ENCODE results near the gene COL4A2.

The COL4A2 gene

GRCh38 chr13:110403315-110403714, 96.2 kb downstream of the COL4A2 start:
- Histone ChIP-seq H3K4me1 (ENCODE audit: control insufficient read depth, insufficient read depth, low read length) (no peaks in the 10 kb centered on the region), H3K4me3 (ENCODE audit: low read depth, low read length) (no peak overlapping the region), H3K9me3 (ENCODE audit: control insufficient read depth, insufficient read depth, low read depth, low read length) (no peaks in the 10 kb centered on the region), H3K27ac (ENCODE audit: extremely low read depth, low read depth, low read length) (no peak overlapping the region), H3K36me3 (ENCODE audit: control insufficient read depth in 2 of 2, insufficient read depth in 1 of 2, low read length in 2 of 2) (no peaks in the 10 kb centered on the region)
- CTCF ChIA-PET = interaction anchor here (0.6 to 1.2 kb wide), 2 partner anchors 8 to 9 kb away, joined by 3 to 4 read pairs; no protein-coding TSS in a partner anchor
- POLR2A ChIA-PET = no interaction called here
- no peak for TF ChIP-seq ZNF24 (tag by site-specific recombination; IDR thresholded peaks at IDR 0.05)
- no peak for TF ChIP-seq ZNF335 (tag by site-specific recombination; conservative IDR thresholded peaks at IDR 0.05)
- no peak for TF ChIP-seq ZNF830 (tag by site-specific recombination; IDR thresholded peaks at IDR 0.05; ENCODE audit: low read depth)
- no peak for TF ChIP-seq ZNF660 (tag by site-specific recombination; IDR thresholded peaks at IDR 0.05)
- TF ChIP-seq, protein P1, sequence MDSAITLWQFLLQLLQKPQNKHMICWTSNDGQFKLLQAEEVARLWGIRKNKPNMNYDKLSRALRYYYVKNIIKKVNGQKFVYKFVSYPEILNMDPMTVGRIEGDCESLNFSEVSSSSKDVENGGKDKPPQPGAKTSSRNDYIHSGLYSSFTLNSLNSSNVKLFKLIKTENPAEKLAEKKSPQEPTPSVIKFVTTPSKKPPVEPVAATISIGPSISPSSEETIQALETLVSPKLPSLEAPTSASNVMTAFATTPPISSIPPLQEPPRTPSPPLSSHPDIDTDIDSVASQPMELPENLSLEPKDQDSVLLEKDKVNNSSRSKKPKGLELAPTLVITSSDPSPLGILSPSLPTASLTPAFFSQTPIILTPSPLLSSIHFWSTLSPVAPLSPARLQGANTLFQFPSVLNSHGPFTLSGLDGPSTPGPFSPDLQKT (IDR thresholded peaks at IDR 0.05; ENCODE audit: borderline replicate concordance, low read depth, low read length) = no peak
- TF ChIP-seq, protein P2, sequence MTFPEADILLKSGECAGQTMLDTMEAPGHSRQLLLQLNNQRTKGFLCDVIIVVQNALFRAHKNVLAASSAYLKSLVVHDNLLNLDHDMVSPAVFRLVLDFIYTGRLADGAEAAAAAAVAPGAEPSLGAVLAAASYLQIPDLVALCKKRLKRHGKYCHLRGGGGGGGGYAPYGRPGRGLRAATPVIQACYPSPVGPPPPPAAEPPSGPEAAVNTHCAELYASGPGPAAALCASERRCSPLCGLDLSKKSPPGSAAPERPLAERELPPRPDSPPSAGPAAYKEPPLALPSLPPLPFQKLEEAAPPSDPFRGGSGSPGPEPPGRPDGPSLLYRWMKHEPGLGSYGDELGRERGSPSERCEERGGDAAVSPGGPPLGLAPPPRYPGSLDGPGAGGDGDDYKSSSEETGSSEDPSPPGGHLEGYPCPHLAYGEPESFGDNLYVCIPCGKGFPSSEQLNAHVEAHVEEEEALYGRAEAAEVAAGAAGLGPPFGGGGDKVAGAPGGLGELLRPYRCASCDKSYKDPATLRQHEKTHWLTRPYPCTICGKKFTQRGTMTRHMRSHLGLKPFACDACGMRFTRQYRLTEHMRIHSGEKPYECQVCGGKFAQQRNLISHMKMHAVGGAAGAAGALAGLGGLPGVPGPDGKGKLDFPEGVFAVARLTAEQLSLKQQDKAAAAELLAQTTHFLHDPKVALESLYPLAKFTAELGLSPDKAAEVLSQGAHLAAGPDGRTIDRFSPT (tag by site-specific recombination; IDR thresholded peaks at IDR 0.05) = no peak
- no peak for TF ChIP-seq PBX3 (CRISPR knock-in tag; IDR thresholded peaks at IDR 0.05)
- TF ChIP-seq SP7 (tag by site-specific recombination; IDR thresholded peaks at IDR 0.05) = no peak
- TF ChIP-seq ZNF391 (tag by site-specific recombination; IDR thresholded peaks at IDR 0.05; ENCODE audit: borderline replicate concordance, low read depth) = no peak
- no peak for TF ChIP-seq ZNF274 (IDR thresholded peaks at IDR 0.05; ENCODE audit: low read length)
- TF ChIP-seq ZNF274 (tag by site-specific recombination; IDR thresholded peaks at IDR 0.05; ENCODE audit: borderline replicate concordance) = no peak
- TF ChIP-seq HOXD13 (CRISPR knock-in tag; IDR thresholded peaks at IDR 0.05; ENCODE audit: borderline replicate concordance) = no peak
- TF ChIP-seq YY1 (tag by site-specific recombination; IDR thresholded peaks at IDR 0.05) = no peak
- TF ChIP-seq, protein P3, sequence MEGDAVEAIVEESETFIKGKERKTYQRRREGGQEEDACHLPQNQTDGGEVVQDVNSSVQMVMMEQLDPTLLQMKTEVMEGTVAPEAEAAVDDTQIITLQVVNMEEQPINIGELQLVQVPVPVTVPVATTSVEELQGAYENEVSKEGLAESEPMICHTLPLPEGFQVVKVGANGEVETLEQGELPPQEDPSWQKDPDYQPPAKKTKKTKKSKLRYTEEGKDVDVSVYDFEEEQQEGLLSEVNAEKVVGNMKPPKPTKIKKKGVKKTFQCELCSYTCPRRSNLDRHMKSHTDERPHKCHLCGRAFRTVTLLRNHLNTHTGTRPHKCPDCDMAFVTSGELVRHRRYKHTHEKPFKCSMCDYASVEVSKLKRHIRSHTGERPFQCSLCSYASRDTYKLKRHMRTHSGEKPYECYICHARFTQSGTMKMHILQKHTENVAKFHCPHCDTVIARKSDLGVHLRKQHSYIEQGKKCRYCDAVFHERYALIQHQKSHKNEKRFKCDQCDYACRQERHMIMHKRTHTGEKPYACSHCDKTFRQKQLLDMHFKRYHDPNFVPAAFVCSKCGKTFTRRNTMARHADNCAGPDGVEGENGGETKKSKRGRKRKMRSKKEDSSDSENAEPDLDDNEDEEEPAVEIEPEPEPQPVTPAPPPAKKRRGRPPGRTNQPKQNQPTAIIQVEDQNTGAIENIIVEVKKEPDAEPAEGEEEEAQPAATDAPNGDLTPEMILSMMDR (tag by site-specific recombination; IDR thresholded peaks at IDR 0.05) = no peak
- TF ChIP-seq ZNF433 (tag by site-specific recombination; IDR thresholded peaks at IDR 0.05; ENCODE audit: low read depth) = no peak

- H3K9me3 ChIP-seq (ENCODE audit: control insufficient read depth, insufficient read depth, low read depth, low read length) = no peaks in the 10 kb centered on the region
- H3K4me1 ChIP-seq (ENCODE audit: control insufficient read depth, insufficient read depth, low read length) = no peaks in the 10 kb centered on the region
- H3K27ac ChIP-seq (ENCODE audit: extremely low read depth, low read depth, low read length) = no peak overlapping the region
- CTCF ChIA-PET = interaction anchor here (1.2 kb wide), 1 partner anchor 9 kb away, joined by 4 read pairs; no protein-coding TSS in a partner anchor
- POLR2A ChIA-PET = interaction anchor here (0.9 kb wide), 1 partner anchor 312 kb away, joined by 3 read pairs; no protein-coding TSS in a partner anchor
- no peaks in the 10 kb centered on the region for H3K36me3 ChIP-seq (ENCODE audit: control insufficient read depth in 2 of 2, insufficient read depth in 1 of 2, low read length in 2 of 2)
- H3K4me3 ChIP-seq (ENCODE audit: low read depth, low read length) = no peak overlapping the region
- TF ChIP-seq ZNF548 (tag by site-specific recombination; IDR thresholded peaks at IDR 0.05) = no peak
- no peak for TF ChIP-seq ZNF830 (tag by site-specific recombination; IDR thresholded peaks at IDR 0.05; ENCODE audit: low read depth)
- no peak for TF ChIP-seq ZNF292 (tag by site-specific recombination; IDR thresholded peaks at IDR 0.05; ENCODE audit: borderline replicate concordance, low read depth)
- TF ChIP-seq, protein P4, sequence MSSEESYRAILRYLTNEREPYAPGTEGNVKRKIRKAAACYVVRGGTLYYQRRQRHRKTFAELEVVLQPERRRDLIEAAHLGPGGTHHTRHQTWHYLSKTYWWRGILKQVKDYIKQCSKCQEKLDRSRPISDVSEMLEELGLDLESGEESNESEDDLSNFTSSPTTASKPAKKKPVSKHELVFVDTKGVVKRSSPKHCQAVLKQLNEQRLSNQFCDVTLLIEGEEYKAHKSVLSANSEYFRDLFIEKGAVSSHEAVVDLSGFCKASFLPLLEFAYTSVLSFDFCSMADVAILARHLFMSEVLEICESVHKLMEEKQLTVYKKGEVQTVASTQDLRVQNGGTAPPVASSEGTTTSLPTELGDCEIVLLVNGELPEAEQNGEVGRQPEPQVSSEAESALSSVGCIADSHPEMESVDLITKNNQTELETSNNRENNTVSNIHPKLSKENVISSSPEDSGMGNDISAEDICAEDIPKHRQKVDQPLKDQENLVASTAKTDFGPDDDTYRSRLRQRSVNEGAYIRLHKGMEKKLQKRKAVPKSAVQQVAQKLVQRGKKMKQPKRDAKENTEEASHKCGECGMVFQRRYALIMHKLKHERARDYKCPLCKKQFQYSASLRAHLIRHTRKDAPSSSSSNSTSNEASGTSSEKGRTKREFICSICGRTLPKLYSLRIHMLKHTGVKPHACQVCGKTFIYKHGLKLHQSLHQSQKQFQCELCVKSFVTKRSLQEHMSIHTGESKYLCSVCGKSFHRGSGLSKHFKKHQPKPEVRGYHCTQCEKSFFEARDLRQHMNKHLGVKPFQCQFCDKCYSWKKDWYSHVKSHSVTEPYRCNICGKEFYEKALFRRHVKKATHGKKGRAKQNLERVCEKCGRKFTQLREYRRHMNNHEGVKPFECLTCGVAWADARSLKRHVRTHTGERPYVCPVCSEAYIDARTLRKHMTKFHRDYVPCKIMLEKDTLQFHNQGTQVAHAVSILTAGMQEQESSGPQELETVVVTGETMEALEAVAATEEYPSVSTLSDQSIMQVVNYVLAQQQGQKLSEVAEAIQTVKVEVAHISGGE (tag by site-specific recombination; conservative IDR thresholded peaks at IDR 0.05; ENCODE audit: low read depth) = no peak
- no peak for TF ChIP-seq ZNF248 (tag by site-specific recombination; IDR thresholded peaks at IDR 0.05)
- TF ChIP-seq ZNF555 (tag by site-specific recombination; conservative IDR thresholded peaks at IDR 0.05) = no peak
- no peak for TF ChIP-seq ZBTB8A (tag by site-specific recombination; IDR thresholded peaks at IDR 0.05)
- TF ChIP-seq, protein P5, sequence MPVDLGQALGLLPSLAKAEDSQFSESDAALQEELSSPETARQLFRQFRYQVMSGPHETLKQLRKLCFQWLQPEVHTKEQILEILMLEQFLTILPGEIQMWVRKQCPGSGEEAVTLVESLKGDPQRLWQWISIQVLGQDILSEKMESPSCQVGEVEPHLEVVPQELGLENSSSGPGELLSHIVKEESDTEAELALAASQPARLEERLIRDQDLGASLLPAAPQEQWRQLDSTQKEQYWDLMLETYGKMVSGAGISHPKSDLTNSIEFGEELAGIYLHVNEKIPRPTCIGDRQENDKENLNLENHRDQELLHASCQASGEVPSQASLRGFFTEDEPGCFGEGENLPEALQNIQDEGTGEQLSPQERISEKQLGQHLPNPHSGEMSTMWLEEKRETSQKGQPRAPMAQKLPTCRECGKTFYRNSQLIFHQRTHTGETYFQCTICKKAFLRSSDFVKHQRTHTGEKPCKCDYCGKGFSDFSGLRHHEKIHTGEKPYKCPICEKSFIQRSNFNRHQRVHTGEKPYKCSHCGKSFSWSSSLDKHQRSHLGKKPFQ (tag by site-specific recombination; IDR thresholded peaks at IDR 0.05) = no peak
- no peak for TF ChIP-seq ZNF394 (tag by site-specific recombination; IDR thresholded peaks at IDR 0.05; ENCODE audit: borderline replicate concordance)
- TF ChIP-seq KLF10 (tag by site-specific recombination; IDR thresholded peaks at IDR 0.05) = no peak
These were observed 96.6 kb downstream of the COL4A2 start for GRCh38 chr13:110403721-110404120.
